HG03060 (cell line): ENCODE measurements around the gene PLA2G3.
"Not testable (repeated sequence)": the region's sequence is repeated elsewhere in the genome, so short reads cannot be mapped to it uniquely, and the experiment has no call there.

ENCODE experiments used
- ATAC-seq: cut with Tn5 transposase; IDR thresholded peaks from one replicate; pipeline ENCODE4 v1.9.1; 2021; ENCODE audit warnings: low read depth, moderate number of reproducible peaks; ENCODE audit not compliant: unreplicated experiment

Gene PLA2G3

DNA sequence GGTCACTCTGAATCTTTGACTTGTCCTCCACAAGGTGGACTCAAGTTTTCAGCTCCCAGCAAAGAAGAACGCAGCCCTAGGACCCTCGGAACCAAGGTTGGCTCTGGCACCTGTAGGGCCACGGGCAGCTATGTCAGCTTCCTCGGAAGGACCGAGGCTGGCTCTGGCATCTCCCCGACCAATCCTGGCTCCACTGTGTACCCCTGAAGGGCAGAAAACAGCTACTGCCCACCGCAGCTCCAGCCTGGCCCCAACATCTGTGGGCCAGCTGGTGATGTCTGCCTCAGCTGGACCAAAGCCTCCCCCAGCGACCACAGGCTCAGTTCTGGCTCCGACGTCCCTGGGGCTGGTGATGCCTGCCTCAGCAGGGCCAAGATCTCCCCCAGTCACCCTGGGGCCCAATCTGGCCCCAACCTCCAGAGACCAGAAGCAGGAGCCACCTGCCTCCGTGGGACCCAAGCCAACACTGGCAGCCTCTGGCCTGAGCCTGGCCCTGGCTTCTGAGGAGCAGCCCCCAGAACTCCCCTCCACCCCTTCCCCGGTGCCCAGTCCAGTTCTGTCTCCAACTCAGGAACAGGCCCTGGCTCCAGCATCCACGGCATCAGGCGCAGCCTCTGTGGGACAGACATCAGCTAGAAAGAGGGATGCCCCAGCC is 15.4 kb downstream of the PLA2G3 start:
- no peak for ATAC-seq

GRCh38 chr22:31124290-31124689 is 16.0 kb downstream of the PLA2G3 start:
- no peak for ATAC-seq

DNA sequence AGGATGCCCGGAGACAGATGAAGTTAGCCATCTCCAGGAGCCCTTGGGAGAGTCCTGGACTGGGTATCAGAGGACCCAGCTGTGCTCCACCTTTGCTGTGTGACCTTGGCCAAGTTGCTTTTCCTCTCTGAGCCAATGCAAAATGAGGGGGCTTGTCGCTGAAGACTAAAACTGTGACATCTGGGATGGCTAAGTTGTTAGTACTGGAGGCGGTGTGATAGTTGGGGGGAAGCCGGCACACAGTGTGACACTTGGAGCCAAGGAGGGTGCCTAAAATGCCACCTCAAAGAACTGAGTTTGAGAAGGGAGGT is 17.1 kb downstream of the PLA2G3 start:
- ATAC-seq = no peak

DNA sequence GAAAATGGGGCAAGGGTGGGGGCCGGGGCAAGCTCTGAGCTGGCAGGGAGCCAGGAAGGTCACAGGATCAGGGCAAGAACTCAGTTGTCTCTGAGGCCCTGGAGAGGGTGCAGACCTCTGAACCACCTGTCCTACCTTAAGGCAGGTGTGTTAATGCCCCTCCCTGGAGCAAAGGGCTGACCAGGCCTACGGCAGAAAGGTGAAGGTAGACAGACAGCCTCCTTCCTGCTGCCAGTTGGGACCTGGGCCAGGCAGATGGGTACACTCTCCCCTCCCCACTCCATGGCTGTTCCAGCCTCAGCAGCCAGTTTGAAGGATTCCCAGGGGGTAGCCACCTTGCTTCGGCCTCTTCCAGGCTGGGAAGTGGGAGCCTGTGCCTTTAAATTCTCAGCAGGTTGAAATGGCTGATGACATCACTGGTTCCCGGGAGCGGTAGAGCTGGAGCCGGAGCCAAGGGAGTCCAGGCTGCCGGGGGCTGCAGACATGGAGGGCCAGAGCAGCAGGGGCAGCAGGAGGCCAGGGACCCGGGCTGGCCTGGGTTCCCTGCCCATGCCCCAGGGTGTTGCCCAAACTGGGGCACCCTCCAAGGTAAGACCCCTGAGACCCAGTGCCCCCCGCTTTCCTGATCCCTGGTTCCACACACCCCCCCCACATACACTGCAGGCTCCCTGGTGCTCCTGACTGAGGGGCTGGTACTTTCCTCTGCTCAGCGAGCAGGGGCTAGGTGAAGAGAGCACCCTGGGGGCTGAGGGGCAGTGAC is 17.6 kb downstream of the PLA2G3 start, which contains the start of gene INPP5J:
Gene INPP5J, plus strand, starts transcription at position 435 of the 760 bp plus-strand sequence. Its CDS starts 49 bp downstream, at position 484.
- ATAC-seq = no peak

DNA sequence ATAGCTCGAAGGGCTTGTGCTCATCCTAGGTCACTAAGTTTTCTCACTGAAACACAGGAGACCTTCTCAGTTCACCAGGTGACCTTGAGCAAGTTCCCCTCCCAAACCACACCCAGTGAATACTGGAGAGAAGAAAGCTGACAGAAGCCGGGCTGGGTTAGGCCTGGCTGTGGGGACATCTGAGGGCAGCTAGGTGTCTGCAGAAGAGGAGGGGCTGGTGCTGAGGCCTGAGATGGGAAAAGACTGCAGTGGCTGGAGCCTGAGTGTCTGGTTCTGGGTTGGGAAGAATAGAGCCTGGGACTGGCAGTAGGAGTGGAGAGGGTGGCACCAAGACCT is 18.1 kb downstream of the PLA2G3 start:
- no peak for ATAC-seq

- ATAC-seq = no peak
Observed at GRCh38 chr22:31121403-31121802, 18.9 kb downstream of the PLA2G3 start.

DNA sequence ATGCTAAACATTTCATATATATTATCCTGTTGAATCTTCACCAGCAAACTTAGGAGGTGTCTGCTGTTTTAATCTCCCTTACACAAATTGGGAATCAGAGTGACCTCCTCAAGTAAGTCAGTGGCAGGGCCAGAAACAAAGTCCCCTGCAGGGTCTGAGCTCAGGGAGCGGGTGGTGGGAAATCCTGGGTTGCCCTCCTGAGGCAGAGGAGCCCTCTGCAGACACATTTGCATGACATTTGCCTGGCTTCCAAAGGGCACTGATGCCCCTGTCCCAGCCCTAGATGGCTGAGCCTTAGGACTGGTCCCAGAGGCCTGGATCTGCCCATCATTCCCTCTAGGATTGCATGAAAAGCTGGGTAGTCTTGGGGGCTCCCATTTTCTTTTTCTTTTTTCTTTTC is 19.7 kb downstream of the PLA2G3 start:
- no peak for ATAC-seq

GRCh38 chr22:31120230-31120629 is 20.1 kb downstream of the PLA2G3 start:
- no peak for ATAC-seq

DNA sequence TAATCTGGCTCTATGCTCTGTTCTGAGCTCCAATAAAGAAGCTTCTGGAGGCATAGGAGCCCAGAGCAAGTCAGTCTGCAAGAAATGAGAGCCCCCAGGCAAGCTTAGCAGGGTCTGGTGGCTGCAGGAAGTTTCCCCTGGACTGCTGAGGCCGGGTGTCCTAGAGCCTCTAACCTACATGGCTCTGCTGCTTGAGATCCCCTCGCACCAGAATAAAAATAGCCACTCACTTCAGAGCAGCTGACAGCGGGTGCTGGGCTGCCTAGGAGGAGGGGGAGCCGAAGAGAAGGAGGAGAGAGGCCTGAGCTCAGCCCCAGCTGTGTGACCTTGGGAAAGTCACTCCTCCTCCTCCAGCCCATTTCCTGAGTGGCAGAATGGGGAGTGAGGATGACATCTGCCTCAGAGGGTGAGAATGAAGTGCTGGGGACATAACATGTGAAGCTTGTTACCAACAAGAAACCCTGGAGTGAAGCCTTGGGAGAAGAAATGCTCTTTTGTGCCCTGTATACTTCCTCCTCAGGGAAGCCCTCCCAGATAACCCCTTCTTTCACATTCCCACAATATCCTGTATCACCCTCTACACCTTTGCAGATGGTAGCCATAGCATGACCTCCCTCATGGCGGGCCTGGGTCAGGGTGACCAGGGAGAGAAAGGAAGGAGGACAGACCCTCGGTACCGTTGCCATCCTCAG is 21.1 kb downstream of the PLA2G3 start:
- no peak for ATAC-seq

DNA sequence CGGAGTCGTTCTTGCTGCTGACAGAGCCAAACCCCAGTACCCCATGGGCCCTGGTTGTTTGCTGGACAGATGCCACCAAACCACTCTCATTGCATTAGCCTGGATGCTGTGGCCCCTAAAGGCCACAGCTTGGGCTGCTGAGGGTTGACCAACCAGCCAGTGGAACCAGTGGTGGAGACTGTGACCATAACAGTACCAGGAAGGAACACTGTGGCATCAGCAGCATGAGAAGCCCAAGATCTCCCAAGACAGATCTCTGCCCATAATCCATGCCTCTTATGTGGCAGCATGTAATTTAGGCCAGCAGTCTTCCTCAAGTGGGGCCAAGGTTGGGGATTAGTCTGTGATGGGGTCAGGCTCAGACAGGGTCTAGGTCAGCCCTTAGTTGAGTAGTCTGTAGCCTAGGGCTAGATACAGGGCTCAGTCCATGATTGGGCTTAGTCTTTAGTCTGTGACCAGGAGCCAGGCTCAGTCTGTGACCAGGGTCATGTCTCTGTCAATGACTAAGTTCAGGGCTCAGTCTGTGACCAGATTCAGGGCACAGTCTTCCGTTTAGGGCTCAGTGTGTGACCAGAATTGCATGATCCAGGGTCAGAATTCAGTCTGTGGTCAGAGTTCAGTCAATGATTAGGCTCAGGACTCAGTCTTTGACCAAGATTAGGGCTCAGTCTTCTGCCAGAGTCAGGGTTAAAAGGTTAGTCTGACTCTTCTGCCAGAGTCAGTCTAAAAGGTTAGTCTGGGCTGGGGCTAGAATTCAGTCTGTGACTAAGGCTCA is 22.1 kb downstream of the PLA2G3 start:
- no peak for ATAC-seq

DNA sequence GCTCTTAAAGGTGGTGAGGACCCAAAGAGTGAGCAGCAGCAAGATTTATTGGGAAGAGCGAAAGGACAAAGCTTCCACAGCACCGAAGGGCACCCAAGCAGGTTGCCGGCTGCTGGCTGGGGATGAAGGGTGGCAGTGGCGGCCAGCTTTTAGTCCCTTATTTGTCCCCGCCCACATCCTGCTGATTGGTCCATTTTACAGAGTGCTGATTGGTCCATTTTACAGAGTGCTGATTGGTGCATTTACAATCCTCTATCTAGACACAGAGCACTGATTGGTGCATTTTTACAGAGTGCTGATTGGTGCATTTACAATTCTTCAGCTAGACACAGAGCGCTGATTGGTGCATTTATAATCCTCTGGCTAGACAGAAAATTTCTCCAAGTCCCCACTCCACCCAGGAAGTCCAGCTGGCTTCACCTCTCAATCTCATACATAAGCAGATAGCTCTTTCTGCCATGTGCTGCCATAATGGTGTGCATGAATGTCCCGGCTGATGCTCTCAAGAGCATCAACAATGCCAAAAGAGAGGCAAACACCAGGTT is 27.7 kb downstream of the PLA2G3 start:
- not testable (repeated sequence) for ATAC-seq

DNA sequence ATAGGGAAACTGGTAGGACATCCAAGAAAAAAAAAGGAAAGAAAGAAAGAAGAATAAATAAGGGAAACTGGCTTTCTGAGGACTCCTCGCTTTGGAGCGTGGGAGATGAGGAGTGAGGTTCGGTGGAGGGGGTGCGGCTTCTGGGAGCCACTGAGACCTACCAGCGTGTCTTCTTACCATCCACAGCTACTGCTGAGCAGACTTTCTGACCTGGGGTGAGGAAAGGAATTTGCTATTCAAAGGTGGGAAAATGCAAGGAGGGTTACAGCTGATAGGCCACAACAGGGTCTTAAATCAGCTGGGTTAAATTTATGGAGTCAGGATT is 32.5 kb downstream of the PLA2G3 start:
- no peak for ATAC-seq

GRCh38 chr22:31107178-31107893 is 33.0 kb downstream of the PLA2G3 start, which contains the start of gene SELENOM:
TSS of gene SELENOM (minus strand) at chr22:31107568. CDS start at chr22:31107505, 63 bp downstream.
- ATAC-seq = peak; percentile 47

- ATAC-seq = no peak
Observed at GRCh38 chr22:31106731-31107177, 33.6 kb downstream of the PLA2G3 start.

DNA sequence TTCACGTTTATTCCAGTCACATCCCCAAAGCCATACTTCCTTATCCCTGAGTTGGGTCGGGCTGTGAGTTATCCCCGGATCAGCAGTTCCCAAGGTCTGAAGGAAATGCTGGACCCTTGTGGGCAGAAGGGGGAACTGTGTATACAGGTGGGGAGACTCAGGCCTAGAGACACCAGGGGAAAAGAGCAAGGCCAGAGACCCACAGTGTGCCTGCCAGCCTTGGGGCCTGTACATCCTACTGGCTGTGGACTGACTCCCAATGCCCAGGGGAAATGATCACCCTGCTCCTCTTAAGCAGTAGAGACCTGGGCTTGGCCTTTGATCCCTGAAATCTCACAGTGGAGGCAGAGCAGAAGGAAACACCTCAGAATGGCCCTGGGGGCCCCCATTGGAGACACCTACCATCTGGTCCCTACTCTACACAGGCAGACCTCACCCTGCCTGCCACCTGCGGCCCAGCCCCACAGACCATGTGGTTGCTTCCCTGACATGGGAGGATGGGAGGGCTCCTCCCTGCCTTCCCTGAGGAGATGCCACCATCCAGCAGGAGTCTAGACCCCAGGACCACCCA is 34.2 kb downstream of the PLA2G3 start:
- ATAC-seq = no peak

DNA sequence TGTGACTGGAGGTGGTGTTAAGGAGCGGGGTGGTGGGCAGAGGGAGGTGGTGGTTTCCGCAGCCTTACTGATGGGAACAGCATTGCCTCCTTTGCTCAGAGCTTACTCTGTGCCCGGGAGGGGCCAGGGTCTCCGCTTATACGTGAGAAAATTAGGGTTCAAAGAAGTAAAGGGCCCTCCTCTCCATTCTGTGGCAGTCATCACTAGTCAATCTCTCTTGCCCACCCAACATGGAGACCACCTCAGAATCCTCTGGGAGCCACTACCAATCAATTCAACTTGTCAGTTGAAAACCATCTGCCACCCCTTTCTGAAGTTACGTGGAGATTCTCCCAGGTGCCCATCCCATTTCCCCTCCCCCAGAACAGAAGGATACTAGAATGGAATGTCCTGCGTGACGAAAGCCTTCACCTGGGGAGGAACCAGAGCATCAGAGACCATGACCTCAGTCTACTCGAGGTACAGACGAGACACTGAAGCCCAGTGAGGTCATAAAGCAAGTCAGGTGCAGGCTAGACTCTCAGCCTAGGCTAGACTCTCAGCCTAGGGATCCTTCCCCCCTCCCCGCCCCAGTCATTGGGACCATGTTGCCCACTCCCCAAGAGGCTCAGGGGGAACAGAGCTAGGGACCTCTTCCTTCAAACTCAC is 34.9 kb downstream of the PLA2G3 start:
- ATAC-seq = no peak

DNA sequence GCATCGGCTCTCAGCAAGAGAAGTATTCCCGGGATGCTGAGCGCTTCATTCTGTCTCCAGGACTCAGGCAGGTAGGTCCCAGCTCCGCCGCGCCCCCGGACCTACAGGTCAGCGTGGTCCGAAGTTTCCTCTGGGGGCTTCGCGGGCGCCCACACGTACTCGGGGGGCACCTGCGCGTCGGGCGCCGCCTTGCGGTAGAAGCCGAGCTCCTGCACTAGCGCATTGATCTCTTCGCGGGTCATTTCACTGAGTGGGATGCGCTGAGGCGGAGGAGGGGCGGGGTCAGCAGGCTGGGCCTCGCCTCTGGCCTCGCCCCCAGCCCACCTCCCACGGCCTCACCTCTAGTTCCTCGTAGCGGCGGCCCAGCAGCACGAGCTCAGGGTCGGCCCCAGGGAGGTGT is 35.4 kb downstream of the PLA2G3 start:
- no peak for ATAC-seq

DNA sequence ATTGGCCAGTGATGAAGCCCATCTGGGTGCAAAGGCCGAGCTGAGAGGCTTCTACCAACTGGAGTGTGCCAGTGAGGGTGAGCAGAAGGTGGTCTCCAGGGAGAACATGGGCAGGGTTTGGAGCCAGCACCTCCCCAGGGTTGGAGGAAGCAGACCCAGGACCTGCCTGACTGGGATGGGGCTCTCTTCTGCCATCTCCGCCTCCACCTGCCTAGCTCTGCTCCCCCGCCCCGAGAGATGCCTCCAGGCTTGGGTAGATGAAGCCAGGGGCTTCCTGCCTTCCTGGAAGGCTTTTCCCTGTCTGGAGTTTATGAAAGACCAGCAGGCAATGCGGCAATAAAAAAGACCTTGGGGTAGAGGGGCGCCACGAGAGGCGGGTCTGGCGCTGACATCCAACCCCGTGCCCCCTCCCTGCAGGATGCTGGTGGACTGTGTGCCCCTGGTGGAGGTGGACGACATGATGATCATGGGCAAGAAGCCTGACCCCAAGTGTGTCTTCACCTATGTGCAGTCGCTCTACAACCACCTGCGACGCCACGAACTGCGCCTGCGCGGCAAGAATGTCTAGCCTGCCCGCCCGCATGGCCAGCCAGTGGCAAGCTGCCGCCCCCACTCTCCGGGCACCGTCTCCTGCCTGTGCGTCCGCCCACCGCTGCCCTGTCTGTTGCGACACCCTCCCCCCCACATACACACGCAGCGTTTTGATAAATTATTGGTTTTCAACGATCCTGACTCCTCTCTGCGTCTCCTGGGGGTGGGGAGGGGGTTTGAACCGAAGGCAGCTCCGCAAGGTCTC is 36.2 kb downstream of the PLA2G3 start:
- ATAC-seq = no peak
